Non-pigmented ciliary epithelial cell (primary cell): Measurements from ENCODE around the gene SPNS2.

Experiments used
- DNase-seq: peaks from one replicate; pipeline ENCODE4 v3.0.0-alpha.2; 2010; ENCODE audit warnings: low read depth

The SPNS2 gene

DNA sequence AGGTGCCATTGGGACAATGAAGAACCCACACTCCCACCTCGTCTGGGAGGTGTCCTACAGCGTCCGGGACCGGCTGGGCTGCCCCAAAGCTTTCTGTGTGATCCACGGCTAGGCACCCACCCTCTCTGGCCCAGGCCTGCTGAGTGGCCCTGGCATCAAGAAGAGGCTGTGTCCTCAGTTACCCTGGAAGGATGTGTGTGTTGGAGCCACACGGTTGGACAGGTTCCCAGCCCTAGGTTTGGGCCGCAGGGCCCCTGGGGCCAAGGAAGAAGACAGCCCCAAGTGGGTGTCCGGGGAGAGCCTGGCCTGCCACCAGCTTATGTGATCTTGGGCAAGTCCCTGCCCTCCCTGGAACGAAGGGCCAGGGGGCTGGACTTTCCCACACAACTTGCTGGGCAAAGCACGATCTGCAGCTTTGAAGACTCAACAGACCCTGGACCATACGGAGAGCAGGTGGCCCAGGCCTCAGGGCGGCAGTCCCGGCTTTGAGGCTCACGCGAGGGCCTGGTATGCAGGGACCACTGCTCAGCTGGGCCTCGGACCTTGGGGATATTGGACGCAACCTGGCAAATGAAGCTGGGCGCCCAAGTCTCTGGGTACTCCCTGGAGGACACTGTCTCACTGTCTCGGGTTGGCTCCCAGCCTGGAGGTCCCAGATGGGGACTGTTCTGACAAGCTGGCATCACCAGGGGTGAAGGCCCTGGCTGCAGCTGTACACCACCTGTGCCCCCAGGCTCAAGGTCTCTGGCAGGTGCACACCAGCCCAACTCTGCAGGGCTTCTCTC, 39.0 kb downstream of the SPNS2 start:
- DNase-seq, result no peak

DNA sequence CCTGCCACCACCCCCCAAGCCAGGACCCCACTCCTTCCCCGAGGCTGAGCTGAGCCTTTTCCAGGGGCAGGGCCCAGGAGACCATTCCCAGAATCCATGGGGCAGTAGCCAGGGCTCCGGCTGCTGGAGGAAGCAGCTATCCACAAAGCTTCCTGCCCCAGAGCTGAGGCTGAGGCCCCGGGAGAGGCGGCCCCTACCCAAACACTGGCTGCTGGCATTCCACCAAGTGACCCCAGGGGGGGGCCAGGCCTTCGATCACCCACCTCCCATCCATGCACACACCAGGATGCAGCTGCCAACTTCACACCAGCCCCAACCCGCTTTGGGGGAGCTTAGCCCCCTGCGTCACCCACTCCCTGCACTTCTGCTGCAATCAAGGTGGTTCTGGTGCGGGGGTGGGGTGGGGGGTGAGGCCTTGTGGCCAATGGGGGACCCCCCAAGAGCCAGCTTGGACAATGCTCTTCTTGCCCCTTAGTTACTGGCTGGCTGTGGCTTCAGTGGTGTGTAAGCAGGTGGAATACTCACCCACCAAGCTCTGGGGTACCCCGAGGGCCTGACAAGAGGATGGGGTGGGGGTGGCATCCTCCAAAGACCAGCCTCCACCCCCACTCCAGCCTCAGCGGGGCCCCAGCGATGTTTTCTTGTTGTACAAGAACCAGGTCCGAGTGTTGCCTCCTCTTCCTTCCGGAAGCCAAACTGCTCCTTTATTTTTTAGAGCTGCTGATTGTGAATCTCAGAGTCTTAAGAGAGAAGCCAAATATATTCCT, 39.7 kb downstream of the SPNS2 start:
- no peak for DNase-seq

- no peak for DNase-seq
Measured at GRCh38 chr17:4539025-4539424, 40.3 kb downstream of the SPNS2 start.

DNA sequence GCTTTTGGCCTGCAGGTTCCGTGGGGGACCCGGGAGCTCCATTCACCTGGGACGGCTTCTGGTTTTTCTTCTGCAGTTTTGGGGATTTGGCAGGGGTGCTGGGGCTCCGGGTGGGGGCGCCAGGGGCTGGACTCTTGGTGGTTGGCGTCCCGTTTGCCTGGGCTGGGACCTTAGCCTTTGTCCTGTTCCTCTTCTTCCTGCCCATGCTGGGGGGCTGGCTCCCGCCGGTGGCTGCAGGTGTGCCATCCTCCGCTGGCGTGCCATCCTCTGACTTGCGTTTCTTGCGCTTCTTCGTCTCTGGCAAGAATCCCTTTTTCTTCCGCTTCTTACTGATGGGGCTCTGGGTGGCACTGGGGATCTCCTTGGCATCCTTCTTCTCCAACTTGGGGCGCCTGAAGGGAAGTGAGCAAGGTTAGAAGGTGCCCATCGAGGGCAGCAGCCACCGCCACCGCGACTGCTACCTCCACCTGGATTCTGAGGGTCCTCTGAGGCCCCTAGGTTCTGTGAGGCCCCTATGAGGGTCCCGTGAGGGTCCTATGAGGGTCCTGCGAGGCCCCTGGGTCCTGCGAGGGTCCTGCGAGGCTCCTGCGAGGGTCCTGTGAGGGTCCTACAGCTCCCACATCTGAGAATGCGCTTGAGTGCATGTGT, 41.0 kb downstream of the SPNS2 start:
- no peak for DNase-seq

DNA sequence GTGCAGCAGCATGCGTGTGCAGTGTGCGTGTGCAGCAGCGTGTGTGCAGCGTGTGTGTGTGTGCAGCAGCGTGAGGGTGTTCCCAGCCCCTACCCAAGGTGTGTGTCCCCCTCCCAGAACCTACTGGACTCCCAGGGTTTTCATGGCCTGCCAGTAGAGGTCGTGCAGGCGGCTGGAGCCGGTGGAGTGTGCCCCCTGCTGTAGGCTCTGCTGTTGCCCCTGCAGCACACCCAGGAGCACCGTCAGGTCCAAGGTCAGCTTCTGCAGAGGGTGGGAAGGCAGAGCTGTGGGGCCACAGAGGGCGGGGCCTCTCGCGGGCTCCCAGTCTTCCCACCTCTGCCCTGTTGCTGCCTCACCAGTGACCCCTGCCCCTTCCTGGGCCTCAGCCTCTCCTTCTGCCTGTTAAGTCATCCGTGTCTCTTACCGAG, 41.6 kb downstream of the SPNS2 start:
- no peak for DNase-seq

DNA sequence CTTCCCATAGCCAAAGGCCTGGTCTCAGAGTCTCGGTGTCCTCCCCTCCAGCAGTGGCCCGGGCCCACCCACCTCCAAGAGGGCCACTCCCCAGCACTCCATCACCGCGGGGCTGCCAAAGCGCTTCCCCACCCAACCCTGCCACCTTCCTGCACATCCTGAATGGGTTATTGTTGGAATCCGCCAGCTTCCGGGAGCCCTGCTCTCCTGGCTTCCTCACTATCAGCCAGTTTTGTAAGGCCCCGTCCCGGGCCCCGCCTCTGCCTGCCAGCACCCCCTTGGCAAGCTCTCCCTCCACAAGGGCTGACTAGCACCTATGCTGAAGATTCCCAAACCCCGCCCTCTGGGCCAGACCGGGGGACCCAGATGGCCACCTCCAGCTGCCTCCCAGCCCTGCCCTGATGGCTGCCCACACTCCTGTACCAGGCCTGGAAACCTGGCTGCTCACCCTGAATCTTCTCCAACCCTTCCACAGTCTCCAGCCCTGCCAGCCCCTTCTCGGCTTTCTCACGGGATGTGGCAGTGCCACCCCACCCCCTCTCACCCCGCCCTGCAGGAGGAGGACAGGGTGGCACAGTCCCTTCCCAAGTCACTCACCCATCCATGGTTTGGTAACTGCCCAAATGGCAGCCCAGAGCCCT, 42.1 kb downstream of the SPNS2 start:
- DNase-seq, result no peak

GRCh38 chr17:4541328-4542002, 42.8 kb downstream of the SPNS2 start:
- DNase-seq, result no peak

- no peak for DNase-seq
Measured at GRCh38 chr17:4542003-4542725, 43.5 kb downstream of the SPNS2 start.

- DNase-seq, result no peak
Measured at GRCh38 chr17:4542726-4543191, 44.1 kb downstream of the SPNS2 start.

- DNase-seq, result no peak
Measured at GRCh38 chr17:4543557-4544026, 44.9 kb downstream of the SPNS2 start.

- no peak for DNase-seq
Measured at GRCh38 chr17:4544135-4544950, 45.7 kb downstream of the SPNS2 start.

DNA sequence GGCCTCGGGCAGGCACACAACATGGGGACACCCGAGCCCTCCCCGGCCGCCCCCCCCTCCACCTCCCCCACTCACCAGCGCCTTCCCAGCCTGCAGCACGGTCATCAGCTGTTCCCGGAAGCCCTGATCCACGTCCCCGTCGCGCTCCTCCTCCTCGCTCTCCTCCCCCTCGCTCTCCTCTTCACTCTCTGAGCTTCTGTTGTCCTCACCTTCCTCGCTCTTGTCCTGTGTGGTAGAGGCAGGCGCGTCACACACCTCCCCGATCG, 46.2 kb downstream of the SPNS2 start:
- DNase-seq, result no peak

DNA sequence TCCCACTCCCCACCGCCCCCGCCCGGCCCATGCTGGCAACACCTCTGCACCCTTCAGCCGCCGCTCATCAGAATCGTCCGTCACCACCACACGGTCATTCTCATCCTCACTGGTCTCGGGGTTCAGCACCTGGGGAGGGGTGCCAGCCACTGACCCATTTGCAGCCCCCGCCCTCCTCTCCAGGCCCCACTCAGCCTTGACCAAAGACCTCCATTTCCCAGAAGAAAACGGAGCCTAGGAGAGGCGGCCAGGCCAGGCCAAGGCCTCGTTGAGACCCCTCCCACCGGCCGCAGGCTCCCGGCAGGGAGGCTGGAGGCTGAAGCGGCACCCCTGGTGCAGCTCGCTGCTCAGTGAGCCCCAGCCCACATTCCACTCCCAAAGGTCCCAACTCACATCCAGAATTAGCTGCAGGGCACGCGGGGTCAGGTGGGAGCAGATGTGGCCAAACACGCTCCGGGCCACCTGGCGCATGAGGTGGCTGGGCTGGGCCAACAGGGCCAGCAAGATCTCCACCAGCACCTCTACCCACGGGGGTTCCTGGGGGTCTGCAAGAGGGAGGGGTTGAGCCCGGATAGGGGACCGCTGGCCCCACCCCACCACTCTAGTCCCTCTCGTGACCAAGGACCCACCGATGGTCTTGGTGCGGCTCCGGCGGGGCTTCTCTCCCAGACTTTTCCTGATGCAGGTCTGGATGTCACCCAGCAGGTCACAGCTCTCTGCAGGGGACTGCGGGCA, 46.7 kb downstream of the SPNS2 start:
- DNase-seq, result no peak

DNA sequence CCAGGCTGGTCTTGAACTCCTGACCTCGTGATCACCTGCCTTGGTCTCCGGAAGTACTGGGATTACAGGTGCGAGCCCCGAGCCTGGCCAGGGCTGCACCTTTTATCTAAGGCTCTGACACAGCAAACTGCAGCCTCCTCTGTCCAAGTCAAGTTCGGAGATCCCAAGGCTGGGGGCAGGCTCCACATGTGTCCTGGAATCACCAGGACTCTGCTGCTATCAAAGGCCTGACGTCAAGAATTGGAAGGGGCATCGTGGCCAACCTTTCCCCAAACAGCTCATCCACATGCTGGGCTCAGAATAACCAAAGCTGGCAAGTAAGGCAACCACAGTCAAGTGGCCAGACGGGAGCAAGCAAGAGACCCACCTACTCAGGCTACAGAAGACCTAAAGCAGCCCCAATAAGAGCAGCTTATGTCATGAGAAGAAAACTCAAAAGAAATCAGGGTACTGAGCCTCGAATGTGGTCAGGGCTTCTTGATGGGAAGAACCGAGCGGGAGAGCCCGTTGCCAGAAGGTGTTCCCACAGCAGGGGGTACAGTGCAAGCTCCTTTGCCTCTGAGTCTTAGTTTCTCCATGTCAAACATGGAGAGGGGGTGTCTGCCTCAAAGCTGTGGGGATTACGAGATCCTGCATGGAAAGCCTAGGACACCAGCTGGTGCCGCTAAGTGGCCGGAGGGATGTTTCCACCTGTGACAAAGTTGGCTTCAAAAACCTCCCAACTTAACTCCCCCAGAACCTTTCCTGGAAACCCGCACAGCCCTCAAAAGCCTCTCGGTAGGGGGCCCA, 48.6 kb downstream of the SPNS2 start:
- DNase-seq, result no peak

DNA sequence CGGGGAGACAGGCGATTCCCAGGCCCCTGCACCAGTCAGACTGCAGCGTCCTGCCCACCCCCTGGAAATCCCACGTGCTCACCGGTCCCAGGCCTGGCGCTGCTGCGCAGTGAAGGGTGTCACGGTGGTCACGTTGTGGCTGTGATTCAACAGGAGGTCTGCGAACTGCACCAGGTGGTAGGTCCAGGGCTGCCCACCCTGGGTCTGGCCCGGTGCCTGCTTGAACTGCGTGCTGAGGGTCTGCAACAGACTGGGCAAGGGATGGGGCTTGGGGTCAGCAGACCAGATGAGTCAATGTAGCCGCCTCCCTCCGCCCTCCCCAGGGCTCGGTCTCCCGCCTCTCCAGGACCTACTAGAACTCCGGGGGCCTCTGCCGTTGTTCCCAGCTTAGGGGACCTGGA, 49.4 kb downstream of the SPNS2 start:
- DNase-seq, result no peak

DNA sequence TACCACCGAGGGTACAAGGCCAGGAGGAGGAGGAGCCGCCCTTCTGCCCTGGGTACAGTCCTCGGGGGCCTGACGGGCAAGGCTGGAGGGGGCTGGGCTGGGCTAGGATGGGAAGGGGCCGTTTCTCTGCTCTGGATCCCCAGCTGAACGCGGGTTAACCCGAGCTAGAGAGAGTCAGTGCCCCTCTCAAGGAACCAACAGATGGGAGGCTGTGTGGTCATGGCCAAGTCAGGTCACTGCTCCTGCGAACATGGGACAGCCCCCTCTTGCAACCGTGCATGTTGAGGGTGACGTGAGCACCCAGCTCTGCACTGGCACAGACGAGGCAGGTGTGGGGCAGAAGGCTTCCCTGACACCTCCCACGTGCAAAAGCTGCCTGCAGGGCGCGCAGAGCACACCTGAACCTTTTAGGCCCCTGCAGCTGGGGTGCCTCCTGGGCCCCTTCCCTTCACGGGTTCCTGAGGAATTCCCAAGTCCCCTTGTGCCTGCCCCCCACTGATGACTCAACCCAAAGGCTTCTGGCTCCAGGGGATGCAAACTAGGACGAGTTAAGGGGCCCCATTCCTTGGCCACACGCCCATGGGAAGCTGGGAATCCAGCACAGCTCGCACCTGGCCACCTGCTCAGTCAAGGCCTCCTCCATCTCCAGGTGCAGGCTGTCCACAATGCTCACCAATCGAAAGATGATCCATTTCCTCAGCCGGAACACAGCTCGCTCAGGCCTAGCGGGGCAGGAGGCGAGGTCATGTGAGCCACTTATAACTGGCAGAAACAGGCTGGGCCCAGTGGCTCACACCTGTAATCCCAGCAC, 50.2 kb downstream of the SPNS2 start:
- DNase-seq, result no peak

GRCh38 chr17:4549781-4550533, 51.3 kb downstream of the SPNS2 start:
- DNase-seq, result no peak
